ENCODE measurements around the gene DLEU7.

Gene DLEU7

DNA sequence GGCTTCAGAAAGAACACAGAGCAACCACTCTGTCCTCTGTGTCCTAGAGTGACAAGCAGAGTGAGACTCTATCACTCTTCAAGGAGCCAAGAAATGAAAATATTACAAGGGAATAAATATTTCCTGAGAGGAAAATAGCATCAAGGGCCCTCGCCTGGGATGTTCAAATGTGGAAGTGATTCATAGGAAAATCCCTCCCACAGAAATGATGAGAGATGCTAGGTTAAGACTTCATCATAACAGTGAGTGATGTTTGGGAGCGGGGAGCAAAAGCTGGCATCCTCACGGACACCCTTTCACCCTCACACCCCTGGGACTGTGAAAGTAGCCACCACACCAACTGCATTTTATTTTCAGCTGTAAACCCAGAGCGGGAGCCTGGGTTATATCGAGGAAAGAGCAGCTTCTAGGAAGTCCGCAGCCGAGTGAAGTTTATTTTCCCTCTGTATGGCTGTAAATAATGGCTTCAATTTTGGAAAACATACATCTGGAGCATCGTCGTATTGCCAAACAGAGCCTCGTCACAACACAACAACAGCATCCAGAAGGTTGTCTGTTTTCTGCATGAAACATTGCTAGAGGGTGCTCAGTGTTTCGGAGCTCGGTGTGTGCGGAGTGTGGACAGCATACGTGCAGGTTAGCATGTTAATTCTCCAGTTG is 54.8 kb downstream of the DLEU7 start:
- no peak for DNase-seq

DNA sequence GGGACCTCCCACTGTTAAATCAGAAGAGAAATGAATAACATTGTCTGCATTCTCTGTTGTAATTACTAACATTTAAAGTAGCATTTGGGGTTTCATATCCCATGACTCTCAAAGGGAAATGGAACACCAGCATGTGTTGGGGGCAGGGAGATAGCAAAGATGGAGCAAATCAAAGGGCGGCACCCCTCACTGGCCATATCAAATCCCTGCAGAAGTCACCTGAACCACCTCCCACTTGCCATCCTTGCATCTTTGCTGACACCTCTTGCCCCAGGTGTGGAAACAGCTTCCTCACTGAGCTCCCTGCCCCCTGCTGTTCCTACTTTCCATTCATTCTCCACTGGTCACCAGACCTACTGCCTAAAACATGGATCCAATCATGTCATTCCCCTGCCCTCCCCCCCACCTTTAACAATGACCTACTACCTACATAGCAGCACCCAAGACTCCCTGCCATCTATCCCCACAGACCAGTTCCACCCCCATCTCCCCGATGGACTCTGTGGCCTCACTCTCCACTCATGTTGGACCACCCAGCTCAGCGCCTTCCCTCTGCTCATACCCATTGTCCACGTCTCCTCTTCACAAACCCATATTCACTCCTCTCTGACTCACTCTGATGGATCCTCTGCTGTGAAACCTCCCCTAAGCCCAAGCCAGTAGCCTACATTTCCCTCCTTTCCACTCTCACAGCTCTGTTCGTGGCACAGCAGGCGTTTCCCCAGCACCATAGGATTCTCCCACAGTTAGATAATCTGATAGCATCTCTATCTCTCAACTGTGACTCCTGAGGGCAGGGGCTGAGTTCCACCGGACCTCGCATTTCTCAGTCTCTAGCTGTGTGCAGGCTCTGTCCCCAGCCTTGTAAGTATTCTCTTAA is 55.9 kb downstream of the DLEU7 start:
- DNase-seq: no peak

GRCh38 chr13:50783717-50784290 is 59.7 kb downstream of the DLEU7 start:
- DNase-seq: no peak

DNA sequence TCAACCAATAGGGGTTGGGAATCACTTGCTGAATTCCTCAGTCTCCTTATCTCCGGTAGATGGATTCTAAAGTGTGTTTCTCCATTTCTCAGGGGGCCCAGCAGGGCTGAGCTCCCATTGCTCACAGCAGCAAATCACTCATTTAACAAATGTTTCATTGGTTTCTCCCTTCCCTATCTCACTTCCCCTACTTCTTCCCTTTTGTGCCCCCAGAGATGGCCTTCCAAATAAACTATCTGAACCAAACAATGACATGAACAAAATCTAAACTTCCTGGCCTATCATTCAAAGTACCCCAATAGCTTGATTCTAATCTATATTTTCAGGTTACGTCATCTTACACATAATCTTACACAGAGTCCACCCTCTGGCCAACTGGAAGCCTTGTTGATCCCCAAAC is 60.4 kb downstream of the DLEU7 start:
- no peak for DNase-seq

DNA sequence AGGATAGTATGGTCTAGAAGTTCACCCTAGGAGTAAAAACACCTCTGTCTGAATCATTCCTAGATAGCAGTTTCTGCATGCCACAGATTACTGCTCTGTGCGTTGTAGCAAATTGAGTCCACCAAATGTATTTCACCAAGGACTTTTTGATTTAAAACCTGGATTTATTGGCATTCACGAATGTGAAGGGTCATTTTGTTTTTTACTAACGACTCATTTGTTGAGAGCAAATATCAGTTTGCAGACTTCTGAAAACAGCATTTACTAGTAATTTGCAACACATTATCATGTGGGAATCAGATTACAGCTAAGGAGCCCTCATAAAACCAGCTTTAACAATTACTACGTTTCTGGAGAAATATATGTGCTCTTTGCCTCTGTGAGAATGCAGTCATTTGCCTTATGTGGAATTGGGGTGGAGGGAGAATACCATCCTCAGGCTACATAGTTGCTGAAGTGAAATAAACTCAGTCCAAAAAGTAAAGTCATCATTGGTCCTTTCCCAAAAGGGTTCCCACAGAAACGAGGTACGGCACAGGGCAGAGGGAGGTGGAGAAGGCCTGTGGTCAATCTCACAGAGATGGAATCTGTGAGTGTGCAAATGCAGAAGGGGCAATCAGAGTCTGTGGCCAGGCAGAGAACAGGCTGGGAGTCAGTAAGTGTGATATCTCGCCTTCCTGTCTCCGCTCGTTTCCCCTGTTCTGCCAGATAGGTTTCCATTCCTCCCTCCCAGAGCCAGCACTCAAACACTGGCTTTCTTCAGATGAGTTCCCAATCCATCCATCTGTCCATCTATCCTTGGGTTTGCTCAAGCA is 63.1 kb downstream of the DLEU7 start:
- no peak for DNase-seq

- no peak for DNase-seq
Measured at GRCh38 chr13:50779443-50780200, 63.9 kb downstream of the DLEU7 start.

Measured in DMS79 (cell line).